ENCODE results near the gene WDR82. TPM values are rescaled to one million over a fixed set of nuclear protein-coding genes. Genes with fewer than 3 reads are reported as not detected.
"Not testable (repeated sequence)": the region's sequence is repeated elsewhere in the genome, so short reads cannot be mapped to it uniquely, and the experiment has no call there.

Gene WDR82
- total and polyA plus RNA-seq, 2 donors (not counting 1 experiment from before 2014, with no cell fraction given): 71.2 to 77.7 TPM

DNA sequence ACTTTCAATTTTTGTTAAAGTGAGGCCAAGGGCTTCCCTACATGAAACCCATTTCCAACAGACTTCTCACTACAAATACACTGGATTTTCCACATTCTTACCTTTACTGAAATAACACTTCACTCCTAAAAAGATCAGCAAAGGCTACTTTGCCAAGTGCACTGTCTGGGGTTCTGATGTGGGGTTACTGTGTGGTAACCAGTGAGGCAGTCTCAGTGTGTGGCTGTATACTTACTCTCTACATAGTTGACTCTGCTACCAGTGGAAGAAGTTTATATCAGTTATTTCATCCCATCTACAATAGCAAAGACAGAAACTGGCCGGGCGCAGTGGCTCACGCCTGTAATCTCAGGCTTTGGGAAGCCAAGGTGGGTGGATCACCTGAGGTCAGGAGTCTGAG lies 5.6 kb downstream of the WDR82 start:
- Histone ChIP-seq H4K20me1 (ENCODE audit: control insufficient read depth, extremely low read depth, insufficient read depth, low read length) (peaks cover 5% of the 10 kb centered on the region), H3K79me2 (ENCODE audit: control insufficient read depth, insufficient read depth, low read length) (peaks cover 95% of the 10 kb centered on the region), H3K9ac (ENCODE audit: insufficient read depth, low read length) (no peak overlapping the region), H3K36me3 (ENCODE audit: control insufficient read depth, insufficient read depth, low read length) (peaks cover 8% of the 10 kb centered on the region), H3K4me1 (ENCODE audit: control insufficient read depth, extremely low read depth, insufficient read depth, low read length) (peaks cover 9% of the 10 kb centered on the region), H3K27ac (ENCODE audit: insufficient read depth, low read length) (no peak overlapping the region), H3K4me3 (replicated peaks in 1 of 4; ENCODE audit: control extremely low read depth in 1 of 4, insufficient read depth in 1 of 4, low read depth in 3 of 4, low read length in 4 of 4) (no peak overlapping the region), H3K9me3 (ENCODE audit: control insufficient read depth, insufficient read depth, low read depth, low read length) (no peaks in the 10 kb centered on the region), H3K4me2 (ENCODE audit: extremely low read depth, insufficient read depth, low read length) (no peak overlapping the region), H2AFZ (ENCODE audit: low read length) (no peak overlapping the region), H3K27me3 (ENCODE audit: control insufficient read depth, insufficient read depth, low read length) (no peaks in the 10 kb centered on the region)
- TF ChIP-seq, protein P1, sequence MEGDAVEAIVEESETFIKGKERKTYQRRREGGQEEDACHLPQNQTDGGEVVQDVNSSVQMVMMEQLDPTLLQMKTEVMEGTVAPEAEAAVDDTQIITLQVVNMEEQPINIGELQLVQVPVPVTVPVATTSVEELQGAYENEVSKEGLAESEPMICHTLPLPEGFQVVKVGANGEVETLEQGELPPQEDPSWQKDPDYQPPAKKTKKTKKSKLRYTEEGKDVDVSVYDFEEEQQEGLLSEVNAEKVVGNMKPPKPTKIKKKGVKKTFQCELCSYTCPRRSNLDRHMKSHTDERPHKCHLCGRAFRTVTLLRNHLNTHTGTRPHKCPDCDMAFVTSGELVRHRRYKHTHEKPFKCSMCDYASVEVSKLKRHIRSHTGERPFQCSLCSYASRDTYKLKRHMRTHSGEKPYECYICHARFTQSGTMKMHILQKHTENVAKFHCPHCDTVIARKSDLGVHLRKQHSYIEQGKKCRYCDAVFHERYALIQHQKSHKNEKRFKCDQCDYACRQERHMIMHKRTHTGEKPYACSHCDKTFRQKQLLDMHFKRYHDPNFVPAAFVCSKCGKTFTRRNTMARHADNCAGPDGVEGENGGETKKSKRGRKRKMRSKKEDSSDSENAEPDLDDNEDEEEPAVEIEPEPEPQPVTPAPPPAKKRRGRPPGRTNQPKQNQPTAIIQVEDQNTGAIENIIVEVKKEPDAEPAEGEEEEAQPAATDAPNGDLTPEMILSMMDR (conservative IDR thresholded peaks at IDR 0.05 in 1 of 2, IDR thresholded peaks at IDR 0.05 in 1 of 2; ENCODE audit: low read depth in 1 of 2, low read length in 2 of 2): no peak
- TF ChIP-seq EZH2 (IDR thresholded peaks at IDR 0.05; ENCODE audit: low read length, missing control alignments): no peak
- DNase-seq (ENCODE audit: low read depth in 2 of 2): no peak

DNA sequence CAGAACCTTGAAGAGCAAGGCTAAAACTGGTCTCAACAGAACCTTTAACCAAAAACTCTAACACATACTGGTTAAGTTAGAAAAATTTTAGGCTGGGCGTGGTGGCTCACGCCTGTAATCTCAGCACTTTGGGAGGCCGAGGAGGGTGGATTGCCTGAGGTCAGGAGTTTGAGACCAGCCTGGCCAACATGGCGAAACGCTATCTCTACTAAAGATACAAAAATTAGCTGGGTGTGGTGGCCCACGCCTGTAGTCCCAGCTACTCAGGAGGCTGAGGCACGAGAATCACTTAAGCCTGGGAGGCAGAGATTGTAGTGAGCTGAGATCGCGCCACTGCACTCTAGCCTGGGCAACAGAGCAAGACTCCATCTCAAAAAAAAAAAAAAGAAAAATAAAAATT lies 6.3 kb downstream of the WDR82 start:
- H3K4me1 ChIP-seq (ENCODE audit: control insufficient read depth, extremely low read depth, insufficient read depth, low read length); H3K4me2 ChIP-seq (ENCODE audit: extremely low read depth, insufficient read depth, low read length); H2AFZ ChIP-seq (ENCODE audit: low read length); H3K9me3 ChIP-seq (ENCODE audit: control insufficient read depth, insufficient read depth, low read depth, low read length); H3K27me3 ChIP-seq (ENCODE audit: control insufficient read depth, insufficient read depth, low read length); H4K20me1 ChIP-seq (ENCODE audit: control insufficient read depth, extremely low read depth, insufficient read depth, low read length); H3K9ac ChIP-seq (ENCODE audit: insufficient read depth, low read length); H3K4me3 ChIP-seq (replicated peaks in 1 of 4; ENCODE audit: control extremely low read depth in 1 of 4, insufficient read depth in 1 of 4, low read depth in 3 of 4, low read length in 4 of 4); H3K27ac ChIP-seq (ENCODE audit: insufficient read depth, low read length); DNase-seq (ENCODE audit: low read depth in 2 of 2); H3K36me3 ChIP-seq (ENCODE audit: control insufficient read depth, insufficient read depth, low read length): not testable (repeated sequence)
- H3K79me2 ChIP-seq (ENCODE audit: control insufficient read depth, insufficient read depth, low read length): peaks cover 92% of the 10 kb centered on the region

DNA sequence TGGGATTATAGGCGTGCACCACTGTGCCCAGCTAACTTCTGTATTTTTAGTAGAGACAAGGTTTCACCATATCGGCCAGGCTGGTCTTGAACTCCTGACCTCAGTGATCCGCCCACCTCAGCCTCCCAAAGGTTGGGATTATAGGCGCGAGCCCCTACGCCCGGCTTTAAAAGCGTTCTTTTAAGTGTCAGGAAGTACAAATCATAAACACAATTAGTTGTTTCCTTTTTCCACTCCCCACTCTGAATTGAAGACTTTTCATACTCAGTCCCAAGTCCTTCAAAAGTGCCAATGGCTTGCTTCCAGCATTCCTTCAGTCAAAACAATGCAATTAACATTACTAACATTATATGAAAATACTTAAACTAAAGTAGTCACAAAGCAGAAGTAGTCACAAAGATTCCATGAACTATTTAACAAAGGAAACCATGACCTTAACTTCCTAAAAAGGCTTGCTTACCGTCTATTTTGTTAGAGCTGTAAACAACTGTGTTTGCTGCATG lies 8.1 kb downstream of the WDR82 start:
- Histone ChIP-seq H3K79me2 (ENCODE audit: control insufficient read depth, insufficient read depth, low read length) (peaks cover 78% of the 10 kb centered on the region), H3K4me3 (replicated peaks in 1 of 4; ENCODE audit: control extremely low read depth in 1 of 4, insufficient read depth in 1 of 4, low read depth in 3 of 4, low read length in 4 of 4) (no peak overlapping the region), H3K36me3 (ENCODE audit: control insufficient read depth, insufficient read depth, low read length) (peaks cover 10% of the 10 kb centered on the region), H3K9ac (ENCODE audit: insufficient read depth, low read length) (no peak overlapping the region), H4K20me1 (ENCODE audit: control insufficient read depth, extremely low read depth, insufficient read depth, low read length) (peaks cover 2% of the 10 kb centered on the region), H3K27ac (ENCODE audit: insufficient read depth, low read length) (no peak overlapping the region), H3K4me1 (ENCODE audit: control insufficient read depth, extremely low read depth, insufficient read depth, low read length) (peaks cover 8% of the 10 kb centered on the region), H3K9me3 (ENCODE audit: control insufficient read depth, insufficient read depth, low read depth, low read length) (no peaks in the 10 kb centered on the region), H2AFZ (ENCODE audit: low read length) (no peak overlapping the region), H3K4me2 (ENCODE audit: extremely low read depth, insufficient read depth, low read length) (no peak overlapping the region), H3K27me3 (ENCODE audit: control insufficient read depth, insufficient read depth, low read length) (no peaks in the 10 kb centered on the region)
- TF ChIP-seq, protein P1 (conservative IDR thresholded peaks at IDR 0.05 in 1 of 2, IDR thresholded peaks at IDR 0.05 in 1 of 2; ENCODE audit: low read depth in 1 of 2, low read length in 2 of 2): no peak
- no peak for TF ChIP-seq EZH2 (IDR thresholded peaks at IDR 0.05; ENCODE audit: low read length, missing control alignments)
- no peak for DNase-seq (ENCODE audit: low read depth in 2 of 2)

All from fibroblast of lung (primary cell).